Astrocyte of the cerebellum (primary cell): ENCODE data around the gene IKZF1.

Experiments
- DNase-seq: peaks from one replicate; pipeline ENCODE4 v3.0.0-alpha.2; 2011; ENCODE audit warnings: low read depth
- H3K4me3 ChIP-seq: 2 replicates; pipeline ENCODE4 v1.5.1; 2011; ENCODE audit warnings: mild to moderate bottlenecking, low read depth, low read length, moderate library complexity
- in situ Hi-C: cut with HindIII; loops from 2 replicates; pipeline ENCODE4 v1.10.0; 2017; ENCODE audit warnings: low sequenced_read_pairs
- TF ChIP-seq, protein P1 (sequence below): IDR thresholded peaks from 2 replicates; pipeline ENCODE4 v1.5.1; 2012; ENCODE audit warnings: low read length, low read depth, moderate library complexity, mild to moderate bottlenecking; ENCODE audit errors: missing control alignments

The IKZF1 gene

DNA sequence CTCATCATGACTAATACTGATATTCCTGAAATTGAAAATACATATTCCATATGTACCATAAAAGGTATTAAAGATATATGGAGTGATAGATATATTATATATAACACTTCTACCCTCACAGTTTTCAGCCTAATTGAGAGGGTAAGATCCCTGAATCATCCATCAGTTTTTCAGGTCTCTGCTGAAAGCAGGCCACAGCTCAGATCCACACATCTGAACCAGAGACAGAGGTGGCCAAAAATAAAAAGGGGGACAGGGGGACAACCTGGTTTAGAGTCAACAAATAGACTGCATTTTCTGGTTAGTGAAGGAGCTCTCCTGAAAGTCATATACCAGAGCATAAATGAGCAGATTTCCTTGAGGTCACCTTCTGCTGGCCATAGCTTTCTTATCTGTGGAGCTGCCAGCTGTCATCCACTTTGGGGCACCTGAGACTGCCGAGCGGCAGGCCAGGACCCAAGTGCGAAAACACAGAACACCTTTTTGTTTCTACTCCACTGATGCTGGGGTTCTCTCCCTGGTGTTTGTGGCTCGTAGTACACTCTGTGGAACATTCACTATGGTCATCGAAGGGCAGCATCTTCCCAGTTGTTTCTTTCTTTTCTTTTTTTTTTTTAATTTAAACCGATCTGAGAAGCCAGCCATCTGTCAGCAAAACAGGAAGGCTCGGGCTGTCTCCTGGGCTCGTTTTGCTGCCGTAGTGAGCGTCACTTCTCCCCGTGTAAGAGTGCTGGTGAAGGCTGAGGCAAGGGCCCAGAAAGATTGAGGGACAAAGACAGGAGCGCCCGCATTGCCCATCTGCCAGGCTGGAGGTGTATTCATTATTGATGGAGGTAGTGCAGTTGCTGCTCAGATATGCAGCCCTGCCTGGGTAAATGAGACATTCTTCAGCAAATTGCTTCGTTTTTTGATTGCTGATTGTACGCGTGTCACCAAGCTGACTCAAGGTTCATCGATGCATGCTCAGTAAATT is 13.5 kb downstream of the IKZF1 start:
- TF ChIP-seq, protein P1, sequence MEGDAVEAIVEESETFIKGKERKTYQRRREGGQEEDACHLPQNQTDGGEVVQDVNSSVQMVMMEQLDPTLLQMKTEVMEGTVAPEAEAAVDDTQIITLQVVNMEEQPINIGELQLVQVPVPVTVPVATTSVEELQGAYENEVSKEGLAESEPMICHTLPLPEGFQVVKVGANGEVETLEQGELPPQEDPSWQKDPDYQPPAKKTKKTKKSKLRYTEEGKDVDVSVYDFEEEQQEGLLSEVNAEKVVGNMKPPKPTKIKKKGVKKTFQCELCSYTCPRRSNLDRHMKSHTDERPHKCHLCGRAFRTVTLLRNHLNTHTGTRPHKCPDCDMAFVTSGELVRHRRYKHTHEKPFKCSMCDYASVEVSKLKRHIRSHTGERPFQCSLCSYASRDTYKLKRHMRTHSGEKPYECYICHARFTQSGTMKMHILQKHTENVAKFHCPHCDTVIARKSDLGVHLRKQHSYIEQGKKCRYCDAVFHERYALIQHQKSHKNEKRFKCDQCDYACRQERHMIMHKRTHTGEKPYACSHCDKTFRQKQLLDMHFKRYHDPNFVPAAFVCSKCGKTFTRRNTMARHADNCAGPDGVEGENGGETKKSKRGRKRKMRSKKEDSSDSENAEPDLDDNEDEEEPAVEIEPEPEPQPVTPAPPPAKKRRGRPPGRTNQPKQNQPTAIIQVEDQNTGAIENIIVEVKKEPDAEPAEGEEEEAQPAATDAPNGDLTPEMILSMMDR: no peak
- in situ Hi-C loops: no loop called here
- no peak for DNase-seq
- no peak overlapping the region for H3K4me3 ChIP-seq

DNA sequence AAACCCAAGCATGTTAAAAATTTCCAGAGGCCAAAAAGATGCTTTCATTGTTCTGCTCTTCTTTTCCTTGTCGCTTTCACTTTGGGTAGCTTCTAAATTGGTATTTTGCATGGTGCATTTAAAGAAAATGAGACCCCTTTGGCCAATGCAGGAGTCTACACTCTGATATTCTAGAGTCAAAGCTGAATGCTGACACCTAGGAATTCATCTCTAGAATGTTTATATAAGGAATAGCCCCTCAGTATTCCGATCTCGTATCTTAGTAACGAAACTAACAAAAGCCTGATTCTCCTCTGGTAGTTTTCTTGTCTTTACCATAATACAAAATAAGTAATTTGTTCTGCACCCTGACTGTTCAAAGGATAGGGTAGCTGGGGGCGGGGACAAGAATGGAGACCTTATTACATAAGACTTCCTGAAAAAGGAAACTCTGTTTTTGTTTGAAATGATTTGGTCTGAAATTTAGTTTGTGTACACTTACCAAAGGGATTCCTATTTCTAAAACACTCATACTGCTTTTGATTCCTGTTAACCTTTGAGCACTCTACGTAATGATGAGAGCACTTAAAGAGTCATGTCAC is 17.1 kb downstream of the IKZF1 start:
- DNase-seq: no peak
- TF ChIP-seq, protein P1: no peak
- in situ Hi-C loops: no loop called here
- no peak overlapping the region for H3K4me3 ChIP-seq

DNA sequence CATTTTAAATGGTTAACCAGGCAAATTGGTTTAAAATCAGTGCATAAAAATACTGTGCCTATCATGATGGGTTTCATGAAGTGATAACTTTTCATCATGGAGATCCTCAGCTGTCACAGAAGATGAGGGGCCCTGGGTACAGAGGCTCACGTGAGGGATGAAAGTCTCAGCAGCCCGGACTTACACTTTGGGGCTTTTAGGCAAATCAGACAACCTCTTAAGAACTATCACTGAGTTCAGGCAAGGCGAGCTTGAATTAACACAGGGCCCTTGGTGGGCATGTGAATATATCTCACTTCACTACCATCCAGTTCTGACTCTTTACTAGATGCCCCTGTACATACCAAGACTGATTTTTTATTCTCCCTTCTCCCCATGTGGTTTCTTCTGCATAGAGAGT is 19.6 kb downstream of the IKZF1 start:
- in situ Hi-C loops: no loop called here
- no peak overlapping the region for H3K4me3 ChIP-seq
- TF ChIP-seq, protein P1: no peak
- no peak for DNase-seq

DNA sequence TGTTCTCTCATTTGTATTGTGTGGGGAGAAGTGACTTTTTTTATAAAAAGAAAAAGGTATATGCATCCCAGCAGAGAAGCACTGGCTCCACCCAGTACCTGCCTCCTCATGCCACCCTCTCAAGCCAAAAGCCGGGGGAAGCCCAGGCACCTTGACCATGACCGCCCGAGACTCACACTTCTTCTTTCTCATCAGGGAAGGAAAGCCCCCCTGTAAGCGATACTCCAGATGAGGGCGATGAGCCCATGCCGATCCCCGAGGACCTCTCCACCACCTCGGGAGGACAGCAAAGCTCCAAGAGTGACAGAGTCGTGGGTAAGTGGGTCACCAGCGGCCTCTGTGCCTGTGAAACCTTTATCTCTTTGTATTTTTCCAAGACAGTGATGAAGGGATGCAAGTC is 22.9 kb downstream of the IKZF1 start:
- TF ChIP-seq, protein P1: no peak
- no peak overlapping the region for H3K4me3 ChIP-seq
- DNase-seq: no peak
- in situ Hi-C loops: no loop called here

DNA sequence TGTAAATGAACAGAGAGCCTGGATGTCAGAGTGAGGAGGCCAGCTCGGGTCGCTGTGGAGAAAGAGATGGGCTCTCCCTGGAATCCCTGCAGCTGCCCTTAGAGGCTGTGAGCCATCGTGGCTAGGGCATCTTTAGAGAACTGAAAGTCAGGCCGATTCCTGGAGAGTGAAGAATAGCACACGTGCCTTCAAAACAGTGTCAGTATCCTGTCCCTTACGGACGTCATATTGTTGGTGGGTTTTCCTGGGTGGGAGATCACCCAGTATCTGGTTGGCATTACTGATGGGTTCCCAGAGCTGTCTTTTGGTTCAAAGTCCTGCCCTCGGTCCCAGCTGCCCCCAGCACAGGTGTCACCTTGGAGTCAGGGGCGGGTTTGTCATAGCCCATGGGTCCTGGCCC is 25.3 kb downstream of the IKZF1 start:
- in situ Hi-C loops: no loop called here
- H3K4me3 ChIP-seq: no peak overlapping the region
- DNase-seq: no peak
- TF ChIP-seq, protein P1: no peak

DNA sequence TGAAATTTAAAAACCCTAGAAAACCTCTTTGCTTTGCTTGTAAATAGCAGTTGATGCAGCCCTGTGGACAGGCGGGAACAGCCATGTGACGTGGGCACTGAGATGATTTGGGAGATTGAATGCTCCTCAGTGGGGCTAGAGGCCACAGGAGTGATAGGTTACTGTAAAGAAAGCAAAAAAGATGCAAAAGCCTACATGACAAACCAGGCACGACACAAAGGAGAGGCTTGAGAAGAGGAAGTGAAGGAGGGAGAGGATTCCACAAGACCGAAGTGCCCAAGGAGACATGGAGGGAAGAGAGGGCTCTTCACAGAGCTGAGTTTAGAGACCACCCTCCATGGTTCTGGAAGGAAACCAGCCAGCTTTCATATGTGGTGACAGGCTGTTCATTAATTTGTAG is 25.7 kb downstream of the IKZF1 start:
- no peak for DNase-seq
- no peak overlapping the region for H3K4me3 ChIP-seq
- TF ChIP-seq, protein P1: no peak
- in situ Hi-C loops: no loop called here
